Testis (tissue), 3 donors: Measurements from ENCODE around the gene OCA2. TPM values are rescaled to one million over a fixed set of nuclear protein-coding genes. Genes with fewer than 3 reads are reported as not detected.

Experiments used
- DNase-seq: peaks from one replicate; pipeline ENCODE4 v3.0.0-alpha.2; 2019
- H3K27ac ChIP-seq, 2 donors: fragments of 200-600 bp; sonication (generic); one replicate each; pipeline ENCODE4 v1.5.1; 2019
- H3K27me3 ChIP-seq: fragments of 200-600 bp; sonication (generic); one replicate; pipeline ENCODE4 v1.5.1; 2019
- H3K36me3 ChIP-seq: fragments of 200-600 bp; sonication (generic); one replicate; pipeline ENCODE4 v1.5.1; 2017; ENCODE audit warnings: low read depth; ENCODE audit errors: missing control alignments
- H3K4me1 ChIP-seq: fragments of 200-600 bp; sonication (generic); one replicate; pipeline ENCODE4 v1.5.1; 2019
- H3K4me3 ChIP-seq, 2 donors: fragments of 200-600 bp; sonication (generic); one replicate each; pipeline ENCODE4 v1.5.1; 2017 to 2019
- H3K9me3 ChIP-seq: fragments of 200-600 bp; sonication (generic); one replicate; pipeline ENCODE4 v1.5.1; 2017
- CTCF ChIP-seq, 3 experiments: fragments of 450-650 bp in 2 of 3; fragments of 200-600 bp in 1 of 3; sonication (generic) in 1 of 3; IDR thresholded peaks; one replicate each; pipeline ENCODE4 v1.5.1; 2016 to 2019; ENCODE audit warnings: antibody characterized with exemption in 3 of 3, mild to moderate bottlenecking in 2 of 3, moderate library complexity in 1 of 3
- POLR2A ChIP-seq: fragments of 450-650 bp; IDR thresholded peaks from one replicate; pipeline ENCODE4 v1.6.1; 2017; ENCODE audit warnings: antibody characterized with exemption, mild to moderate bottlenecking, moderate library complexity
- WGBS, 2 donors: methylation state at CpG; one replicate each; pipeline ENCODE4 v1.1.5; 2018; 5-methylcytosine and 5-hydroxymethylcytosine counted together
- intact Hi-C: fragments of 100-400 bp; cut with DNase I; formaldehyde crosslinking; loops from one replicate; pipeline ENCODE4 v1.15.1; 2023; ENCODE audit warnings: low total_unique reads
- polyA plus RNA-seq: library from polyadenylated mRNA; stranded (reverse); fragments of 350-450 nt; fragmentation: Illumina TruSeq; extraction: RNeasy Lipid Tissue Mini Kit (QIAGEN cat#74804); gene quantifications from one replicate; pipeline ENCODE4 v1.2.3, GENCODE V29; 2014; ENCODE audit warnings: low read depth, low replicate concordance; ENCODE audit not compliant: insufficient read depth
- total RNA-seq, 2 donors: library from RNA; depleted of rRNA; stranded (reverse); fragments of >200 nt; gene quantifications; one replicate each; pipeline ENCODE4 v1.2.3, GENCODE V29; 2016

Gene OCA2
- total and polyA plus RNA-seq, 3 donors from 2014 or later: 2.6 to 7.2 (median 4.5) TPM

GRCh38 chr15:28079313-28079969 is 19.7 kb downstream of the OCA2 start:
- H3K36me3 ChIP-seq: no peaks in the 10 kb centered on the region
- H3K4me3 ChIP-seq: no peak overlapping the region
- no peak overlapping the region for H3K27ac ChIP-seq
- intact Hi-C loops: no loop called here
- no peaks in the 10 kb centered on the region for H3K4me1 ChIP-seq
- no peaks in the 10 kb centered on the region for H3K27me3 ChIP-seq
- H3K9me3 ChIP-seq: no peaks in the 10 kb centered on the region
- WGBS, 2 donors: 94 to 98% methylated on average over 7 to 9 of the region's 9 CpGs
- DNase-seq: no peak
- TF ChIP-seq POLR2A: no peak
- no peak for TF ChIP-seq CTCF (IDR thresholded peaks at IDR 0.05)

GRCh38 chr15:28078191-28078719 is 20.9 kb downstream of the OCA2 start:
- Histone ChIP-seq H3K36me3 (no peaks in the 10 kb centered on the region), H3K9me3 (no peaks in the 10 kb centered on the region), H3K4me1 (no peaks in the 10 kb centered on the region), H3K27ac (no peak overlapping the region), H3K27me3 (no peaks in the 10 kb centered on the region), H3K4me3 (no peak overlapping the region)
- intact Hi-C loops: no loop called here
- TF ChIP-seq POLR2A (no peak), CTCF (IDR thresholded peaks at IDR 0.05) (no peak)
- 86 to 100% methylated on average over 1 of the region's 1 CpG for WGBS, 2 donors
- DNase-seq: no peak

GRCh38 chr15:28075573-28075972 is 23.5 kb downstream of the OCA2 start:
- no peak for TF ChIP-seq POLR2A
- TF ChIP-seq CTCF (IDR thresholded peaks at IDR 0.05): no peak
- DNase-seq: no peak
- intact Hi-C loops: no loop called here
- no peaks in the 10 kb centered on the region for H3K27me3 ChIP-seq
- H3K9me3 ChIP-seq: no peaks in the 10 kb centered on the region
- 70 to 81% methylated on average over 1 of the region's 1 CpG for WGBS, 2 donors
- no peaks in the 10 kb centered on the region for H3K4me1 ChIP-seq
- H3K4me3 ChIP-seq: no peak overlapping the region
- H3K36me3 ChIP-seq: no peaks in the 10 kb centered on the region
- H3K27ac ChIP-seq: no peak overlapping the region

GRCh38 chr15:28068930-28069329 is 30.2 kb downstream of the OCA2 start:
- Histone ChIP-seq H3K36me3 (no peaks in the 10 kb centered on the region), H3K4me3 (no peak overlapping the region), H3K4me1 (no peaks in the 10 kb centered on the region), H3K9me3 (no peaks in the 10 kb centered on the region), H3K27me3 (no peaks in the 10 kb centered on the region), H3K27ac (no peak overlapping the region)
- TF ChIP-seq POLR2A (no peak), CTCF (IDR thresholded peaks at IDR 0.05) (no peak)
- intact Hi-C loops: no loop called here
- 50 to 67% methylated on average over 1 of the region's 1 CpG for WGBS, 2 donors
- no peak for DNase-seq

DNA sequence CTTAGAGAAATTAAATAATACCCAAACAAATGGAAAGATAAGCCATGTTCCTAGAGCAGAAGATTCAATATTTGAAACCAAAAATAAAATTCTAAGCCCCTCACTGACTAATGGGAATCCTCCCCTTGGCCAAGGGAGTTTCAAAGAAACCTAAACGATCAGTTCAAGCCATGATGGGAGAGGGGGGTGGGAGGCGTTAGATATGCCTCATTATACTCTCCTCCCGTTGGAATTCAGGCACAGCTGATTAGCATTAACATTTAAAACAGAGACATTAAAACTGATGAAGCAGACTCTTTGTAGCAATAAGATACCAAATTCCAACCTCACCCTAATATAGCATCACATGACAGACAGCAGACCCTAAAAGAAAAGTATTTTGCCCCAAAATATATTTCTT is 32.9 kb downstream of the OCA2 start:
- H3K27me3 ChIP-seq: no peaks in the 10 kb centered on the region
- H3K4me1 ChIP-seq: no peaks in the 10 kb centered on the region

More for the DNA sequence above, 32.9 kb downstream of the OCA2 start:
- H3K9me3 ChIP-seq: no peaks in the 10 kb centered on the region
- no peak overlapping the region for H3K27ac ChIP-seq
- no peak for DNase-seq
- 41 to 49% methylated on average over 3 of the region's 3 CpGs for WGBS, 2 donors
- H3K4me3 ChIP-seq: no peak overlapping the region
- TF ChIP-seq CTCF (IDR thresholded peaks at IDR 0.05) (no peak), POLR2A (no peak)
- H3K36me3 ChIP-seq: no peaks in the 10 kb centered on the region
- intact Hi-C loops: no loop called here
